ENCODE data around the gene LTA.
"Not testable (repeated sequence)": the region's sequence is repeated elsewhere in the genome, so short reads cannot be mapped to it uniquely, and the experiment has no call there.

LTA gene

GRCh38 chr6:31586599-31587281, 14.7 kb downstream of the LTA start:
- no peak for DNase-seq (ENCODE audit: low read depth)

- no peak for DNase-seq (ENCODE audit: low read depth)
These were observed 16.0 kb downstream of the LTA start for GRCh38 chr6:31587791-31588777.

DNA sequence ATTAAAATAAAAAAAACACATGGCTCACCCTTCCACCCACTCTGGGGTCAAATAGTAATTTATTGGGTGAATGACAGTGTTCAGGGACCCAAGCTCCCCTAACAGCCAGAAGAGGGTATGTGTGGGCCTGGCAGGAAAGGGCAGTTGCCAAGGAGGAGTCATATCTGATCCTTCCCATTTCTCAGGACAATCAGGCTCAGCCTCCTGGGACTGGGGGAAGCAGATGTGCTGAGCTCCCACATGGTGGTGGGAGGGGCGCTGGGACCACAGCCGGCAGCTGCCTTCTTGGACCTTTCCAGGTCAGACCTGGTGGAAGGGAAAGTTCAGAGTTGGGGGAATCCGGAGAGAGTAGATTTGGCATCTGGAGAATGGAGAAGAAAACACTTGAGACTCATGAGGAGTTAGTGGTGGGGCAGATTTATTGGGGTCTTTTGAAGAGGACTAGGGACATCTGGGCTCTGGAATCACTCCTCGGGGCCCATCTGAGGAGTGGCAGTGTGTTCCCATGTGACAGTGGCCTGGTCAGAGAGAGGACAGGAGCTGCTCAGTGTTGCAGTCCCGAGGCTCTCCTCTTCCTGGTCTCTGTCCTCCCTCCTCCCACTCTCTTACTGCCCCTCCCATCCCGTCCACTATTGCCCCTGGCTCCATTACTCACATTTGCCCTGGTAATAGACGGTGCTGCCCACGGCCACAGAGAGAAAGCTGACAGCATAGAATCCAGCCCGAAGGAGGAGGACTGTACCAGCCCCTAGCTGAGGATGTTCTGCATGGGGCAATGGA, 17.0 kb downstream of the LTA start:
- no peak for DNase-seq (ENCODE audit: low read depth)

DNA sequence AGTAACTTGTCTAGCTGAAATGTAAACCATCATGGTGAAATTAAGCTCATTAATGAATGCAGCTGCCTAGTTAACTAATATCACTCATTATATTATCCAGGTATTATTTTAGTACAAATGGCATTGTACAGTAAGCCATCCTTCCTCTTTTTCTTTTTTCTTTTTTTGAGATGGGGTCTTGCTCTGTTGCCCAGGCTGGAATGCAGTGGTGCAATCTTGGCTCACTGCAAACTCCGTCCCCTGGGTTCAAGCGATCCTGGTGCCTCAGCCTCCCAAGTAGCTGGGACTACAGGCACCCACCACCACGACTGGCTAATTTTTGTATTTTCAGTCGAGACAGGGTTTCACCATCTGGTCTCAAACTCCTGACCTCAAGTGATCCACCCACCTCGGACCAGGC, 18.6 kb downstream of the LTA start:
- DNase-seq (ENCODE audit: low read depth): not testable (repeated sequence)

DNA sequence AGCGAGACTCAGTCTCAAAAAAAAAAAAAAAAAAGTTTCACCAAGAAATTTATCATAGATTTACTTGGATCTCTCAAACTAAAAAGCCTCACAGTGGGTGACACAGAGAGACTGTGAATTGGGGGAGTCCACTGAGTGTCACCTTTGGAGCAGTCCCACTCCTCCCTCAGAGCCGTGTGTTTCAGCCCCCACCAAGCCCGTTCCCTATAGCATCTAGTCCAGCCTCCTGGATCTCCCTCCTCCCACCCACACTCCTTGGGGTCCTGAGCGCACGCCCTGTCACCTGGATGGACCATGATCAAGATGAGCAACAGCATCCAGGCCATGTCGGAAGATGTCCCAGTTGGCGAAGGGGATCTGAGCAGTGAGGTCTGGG, 20.3 kb downstream of the LTA start:
- DNase-seq (ENCODE audit: low read depth): no peak

GRCh38 chr6:31597006-31597405, 24.9 kb downstream of the LTA start:
- DNase-seq (ENCODE audit: low read depth): peak; percentile 71

- no peak for DNase-seq (ENCODE audit: low read depth)
These were observed 35.2 kb downstream of the LTA start for GRCh38 chr6:31607317-31607716.

- DNase-seq (ENCODE audit: low read depth): no peak
These were observed 37.7 kb downstream of the LTA start for GRCh38 chr6:31609519-31610406.

GRCh38 chr6:31610968-31611367, 38.9 kb downstream of the LTA start:
- DNase-seq (ENCODE audit: low read depth): no peak

GRCh38 chr6:31614075-31614619, 42.1 kb downstream of the LTA start:
- DNase-seq (ENCODE audit: low read depth): no peak

GRCh38 chr6:31614684-31615578, 42.8 kb downstream of the LTA start, which contains the start of gene AIF1:
TSS of gene AIF1 (plus strand) at chr6:31615234. CDS start at chr6:31615330, 96 bp downstream.
- no peak for DNase-seq (ENCODE audit: low read depth)

DNA sequence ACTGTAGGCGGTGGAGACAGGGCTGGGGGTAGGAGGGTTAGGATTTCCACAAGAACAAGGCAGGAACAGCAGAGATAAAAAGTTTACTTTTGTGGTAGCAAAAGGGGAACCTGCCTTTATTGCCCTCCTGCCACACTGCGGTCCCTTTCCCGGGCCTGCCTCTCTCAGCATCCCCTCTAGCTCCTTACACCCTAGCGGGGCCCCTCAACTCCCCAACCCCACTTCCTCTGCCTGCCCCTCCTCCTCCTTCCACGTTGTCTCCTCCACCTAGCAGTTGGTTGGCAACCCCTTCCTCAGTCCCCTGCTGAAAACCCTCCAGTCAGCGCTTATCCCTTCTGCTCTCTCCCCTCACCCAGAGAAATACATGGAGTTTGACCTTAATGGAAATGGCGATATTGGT, 43.7 kb downstream of the LTA start:
- DNase-seq (ENCODE audit: low read depth): no peak

DNA sequence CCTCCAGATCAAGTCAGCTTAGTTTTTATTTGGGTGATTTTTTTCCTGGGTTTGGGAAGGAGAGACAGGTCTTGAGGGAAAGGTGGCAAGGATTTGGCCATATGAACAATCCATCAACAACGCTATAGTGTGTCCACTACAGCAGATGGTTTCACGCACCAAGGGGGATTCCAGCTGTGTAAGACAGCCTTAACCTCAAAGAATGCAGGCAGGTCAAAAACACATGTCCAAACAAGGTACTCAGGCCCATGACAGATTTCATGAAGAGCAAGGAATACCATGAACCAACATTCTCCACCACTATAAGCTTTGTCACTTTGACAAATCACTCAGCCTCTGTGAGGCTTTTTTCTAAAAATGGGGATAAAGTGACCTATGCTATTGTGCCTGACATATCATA, 44.9 kb downstream of the LTA start:
- DNase-seq (ENCODE audit: low read depth): no peak

DNA sequence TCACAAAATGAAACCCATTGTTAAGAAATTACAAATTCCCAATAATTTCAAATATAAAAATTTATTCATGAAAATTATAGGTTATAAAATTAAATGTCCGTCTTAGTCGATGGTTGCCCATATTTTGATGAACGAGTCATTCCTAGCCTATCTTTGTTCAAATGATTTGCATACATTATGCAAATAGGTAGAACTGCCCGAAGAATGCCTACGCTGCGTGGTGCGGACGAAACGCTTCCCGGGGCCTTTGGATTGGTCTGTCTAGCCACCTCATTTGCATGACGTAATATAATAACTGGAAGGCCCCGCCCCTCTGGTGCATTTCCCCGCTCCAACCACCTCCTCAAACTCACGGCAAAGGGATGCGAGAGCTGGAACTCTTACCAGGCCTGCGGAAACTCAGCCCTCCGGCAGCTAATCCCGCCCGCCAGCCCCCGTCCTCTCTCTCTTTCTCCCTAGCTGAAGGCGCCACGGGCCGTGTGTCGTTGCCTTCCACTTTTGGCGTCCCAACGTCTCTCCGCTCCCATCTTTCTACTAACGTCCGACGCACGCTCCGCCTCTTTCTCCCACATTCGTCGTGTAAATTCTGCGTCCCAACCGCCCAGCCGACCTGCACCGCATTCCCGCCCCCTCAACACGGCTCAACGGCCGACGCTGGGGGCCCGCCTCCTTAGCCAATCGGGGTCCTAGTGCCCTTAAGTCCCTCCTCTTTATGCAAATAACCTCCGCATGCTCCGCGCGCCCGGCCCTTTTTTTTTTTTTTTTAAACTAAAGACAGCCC, 47.9 kb downstream of the LTA start:
- peak; percentile 100 for DNase-seq (ENCODE audit: low read depth)

DNA sequence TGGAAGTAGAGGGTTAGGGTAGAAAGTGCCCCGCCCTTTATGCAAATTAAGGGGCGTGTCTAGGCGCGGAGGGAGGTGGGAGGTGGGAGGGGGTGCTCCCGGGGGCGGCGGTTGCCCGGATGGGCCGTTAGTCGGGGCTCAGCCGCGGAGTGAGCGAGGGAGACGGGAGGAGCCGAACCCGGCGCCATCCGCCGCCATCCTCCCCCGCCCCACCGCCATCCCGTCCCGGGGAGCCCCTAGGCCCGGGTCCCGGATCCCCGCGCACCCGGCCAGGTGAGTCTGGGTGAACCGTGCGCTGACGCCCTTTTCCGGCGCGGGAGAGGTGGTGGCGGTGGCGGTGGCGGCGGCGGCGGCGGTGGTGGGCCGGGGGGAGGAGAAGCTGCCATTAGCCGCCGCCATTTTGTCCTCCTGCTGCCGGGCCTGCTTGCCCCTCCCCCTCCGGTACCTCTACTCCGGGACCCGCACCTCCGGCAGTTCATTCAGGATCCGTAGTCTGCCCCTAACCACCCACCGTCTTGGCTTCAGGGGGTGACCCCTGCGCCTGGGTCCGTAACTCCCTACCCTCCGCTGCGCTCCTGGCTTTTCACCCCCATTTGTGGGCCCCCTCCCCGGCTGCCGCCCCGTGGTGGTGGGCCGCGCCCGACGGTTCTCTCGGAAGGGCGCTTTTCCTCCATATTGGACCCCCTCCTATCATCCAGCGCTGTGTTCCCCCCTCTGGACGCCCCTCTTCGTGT, 48.7 kb downstream of the LTA start, which contains the start of gene PRRC2A:
PRRC2A (plus strand) TSS at position 130 of the 734 bp plus-strand sequence. CDS start 2,075 bp downstream, outside the sequence.
- DNase-seq (ENCODE audit: low read depth): peak; percentile 87

DNA sequence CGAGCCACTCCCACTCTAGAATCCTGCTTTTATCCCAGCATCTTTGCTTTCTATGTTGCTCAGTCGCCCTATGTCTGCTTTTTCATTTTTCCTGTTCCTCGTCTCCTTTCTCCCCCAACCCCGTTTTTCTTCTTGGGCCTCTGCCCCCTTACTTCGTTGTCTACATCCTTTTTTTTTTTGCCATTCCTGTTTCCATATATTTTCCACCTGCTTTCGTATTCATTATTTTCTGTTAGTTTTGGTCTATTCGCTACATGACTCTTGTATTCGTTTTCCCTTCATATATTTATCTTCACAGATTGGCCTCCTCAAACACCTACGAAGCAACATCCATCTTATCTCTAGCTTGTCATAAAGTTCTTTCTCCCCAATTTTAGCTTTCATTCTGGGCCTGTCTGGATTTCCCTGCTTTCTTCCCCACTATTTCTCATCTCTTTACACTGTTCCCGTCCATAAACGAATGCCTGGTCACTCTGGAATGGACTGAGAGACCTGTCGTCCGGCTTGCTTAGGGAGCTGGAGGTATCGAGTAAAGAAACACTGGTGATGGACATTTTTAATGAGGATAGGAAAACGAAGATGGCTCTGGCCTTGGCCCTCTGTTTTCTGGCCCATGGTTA, 49.3 kb downstream of the LTA start:
- no peak for DNase-seq (ENCODE audit: low read depth)

DNA sequence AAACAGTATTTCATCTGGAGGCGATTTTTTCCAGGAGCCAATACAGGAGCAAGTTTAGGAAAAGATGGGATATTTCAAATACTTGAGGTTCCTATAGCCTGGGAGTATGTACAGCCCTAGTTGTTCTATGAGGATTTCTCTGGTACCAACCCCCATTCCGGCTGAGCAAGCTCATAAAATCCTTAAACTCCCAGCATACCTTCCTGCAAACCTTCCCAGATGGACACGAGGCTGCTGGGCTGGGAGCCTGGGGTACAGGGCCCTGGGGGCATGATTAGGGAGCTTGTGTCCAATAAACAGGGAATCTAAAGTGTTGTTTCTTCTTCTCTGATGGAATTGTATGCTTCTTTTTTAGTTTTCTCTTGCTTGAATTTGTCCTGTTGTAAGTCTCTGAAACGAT, 49.9 kb downstream of the LTA start:
- no peak for DNase-seq (ENCODE audit: low read depth)

- no peak for DNase-seq (ENCODE audit: low read depth)
These were observed 50.6 kb downstream of the LTA start for GRCh38 chr6:31622684-31623091.

Data from ELR (cell line).